Lower lobe of right lung (tissue), 2 donors: ENCODE data around the gene ZNF384. TPM values are rescaled to one million over a fixed set of nuclear protein-coding genes. Genes with fewer than 3 reads are reported as not detected.

ENCODE experiments used
- ATAC-seq, 2 donors: fragments of 200-7000 bp; cut with Tn5 transposase; one replicate each; pipeline ENCODE4 v1.9.1; 2020 to 2022; ENCODE audit warnings: mild to moderate bottlenecking in 2 of 2, moderate library complexity in 2 of 2
- DNase-seq: peaks from one replicate; pipeline ENCODE4 v3.0.0-alpha.2; 2020
- H3K27ac ChIP-seq: fragments of 200-600 bp; one replicate; pipeline ENCODE4 v1.8.0; 2022
- H3K27me3 ChIP-seq: fragments of 200-600 bp; one replicate; pipeline ENCODE4 v1.8.0; 2022; ENCODE audit warnings: low read depth
- H3K36me3 ChIP-seq: fragments of 200-600 bp; one replicate; pipeline ENCODE4 v1.8.0; 2022; ENCODE audit warnings: mild to moderate bottlenecking
- H3K4me1 ChIP-seq: fragments of 200-600 bp; one replicate; pipeline ENCODE4 v1.8.0; 2022
- H3K4me3 ChIP-seq: fragments of 200-600 bp; one replicate; pipeline ENCODE4 v1.8.0; 2022; ENCODE audit warnings: mild to moderate bottlenecking
- H3K9me3 ChIP-seq: fragments of 200-600 bp; one replicate; pipeline ENCODE4 v1.8.0; 2022
- CTCF ChIP-seq: fragments of 200-600 bp; IDR thresholded peaks from one replicate; pipeline ENCODE4 v1.8.0; 2022; ENCODE audit warnings: antibody characterized with exemption, mild to moderate bottlenecking
- intact Hi-C: fragments of 100-400 bp; cut with DNase I; formaldehyde crosslinking; loops from one replicate; pipeline ENCODE4 v1.11.0; 2022
- total RNA-seq: library from RNA; stranded (reverse); fragmentation: NEBNext Ultra II Directional; extraction: Animal tissue kit (Norgen Biotek cat#: 25700); gene quantifications from one replicate; pipeline ENCODE4 v1.2.1, GENCODE V29; 2021
- donor health status: DM: no; HTN: yes; CAD: no; lungs with severe emphysema.

ZNF384 gene
- total RNA-seq, 1 donor from 2014 or later, result 48.7 TPM

DNA sequence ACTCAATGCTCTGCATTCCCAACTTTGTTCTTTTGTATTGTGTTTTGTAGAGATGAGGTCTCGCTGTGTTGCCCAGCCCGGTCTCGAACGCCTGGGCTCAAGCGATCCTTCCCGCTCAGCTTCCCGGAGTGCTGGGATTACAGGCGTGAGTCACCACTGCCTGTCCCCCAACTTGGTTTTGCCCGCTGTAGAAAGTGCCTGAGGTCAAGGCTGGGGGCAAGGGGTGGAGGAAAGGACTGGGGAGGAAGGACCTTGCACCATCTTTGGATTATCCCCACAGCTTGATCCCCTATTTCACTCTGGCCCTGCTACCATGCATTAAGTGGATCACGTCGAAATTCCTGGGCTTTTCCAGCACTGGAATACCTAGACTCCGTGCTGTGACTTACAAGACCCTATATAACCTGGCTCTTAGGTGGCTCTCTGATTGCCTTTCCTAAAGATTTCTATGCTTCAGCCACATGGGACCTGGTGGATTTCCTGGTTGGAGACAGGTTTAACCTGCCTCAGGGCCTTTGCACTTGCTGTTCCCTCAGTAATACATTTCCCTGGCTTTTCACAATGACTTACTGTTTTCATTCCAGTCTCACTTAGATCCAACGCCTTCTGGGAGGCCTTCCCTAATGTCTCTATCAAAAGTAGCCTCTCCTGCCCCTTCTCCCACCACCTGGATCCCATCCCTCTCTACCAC, 12.0 kb upstream of the ZNF384 start:
- peaks cover 11% of the 10 kb centered on the region for H3K4me1 ChIP-seq
- H3K4me3 ChIP-seq, result peak overlapping the region; percentile 46
- DNase-seq (no peak), ATAC-seq (no peak)
- H3K27ac ChIP-seq, result no peak overlapping the region
- no peak for TF ChIP-seq CTCF
- no peaks in the 10 kb centered on the region for H3K36me3 ChIP-seq
- H3K27me3 ChIP-seq, result peaks cover 87% of the 10 kb centered on the region
- intact Hi-C loops, result no loop called here
- no peaks in the 10 kb centered on the region for H3K9me3 ChIP-seq

GRCh38 chr12:6700646-6701051, 11.5 kb upstream of the ZNF384 start, which contains the start of gene PIANP:
Gene PIANP, minus strand, starts transcription at chr12:6700815. Its CDS starts 2,754 bp downstream, at chr12:6698061.
- Histone ChIP-seq H3K9me3 (no peaks in the 10 kb centered on the region), H3K4me1 (peaks cover 11% of the 10 kb centered on the region), H3K27me3 (peaks cover 81% of the 10 kb centered on the region), H3K4me3 (peak within 1 kb of the TSS; percentile 46), H3K27ac (no peak within 1 kb of the TSS), H3K36me3 (no peaks in the 10 kb centered on the region)
- ATAC-seq, result peak; percentile 65 to 78
- TF ChIP-seq CTCF, result no peak
- no peak for DNase-seq
- intact Hi-C loops, result no loop called here

DNA sequence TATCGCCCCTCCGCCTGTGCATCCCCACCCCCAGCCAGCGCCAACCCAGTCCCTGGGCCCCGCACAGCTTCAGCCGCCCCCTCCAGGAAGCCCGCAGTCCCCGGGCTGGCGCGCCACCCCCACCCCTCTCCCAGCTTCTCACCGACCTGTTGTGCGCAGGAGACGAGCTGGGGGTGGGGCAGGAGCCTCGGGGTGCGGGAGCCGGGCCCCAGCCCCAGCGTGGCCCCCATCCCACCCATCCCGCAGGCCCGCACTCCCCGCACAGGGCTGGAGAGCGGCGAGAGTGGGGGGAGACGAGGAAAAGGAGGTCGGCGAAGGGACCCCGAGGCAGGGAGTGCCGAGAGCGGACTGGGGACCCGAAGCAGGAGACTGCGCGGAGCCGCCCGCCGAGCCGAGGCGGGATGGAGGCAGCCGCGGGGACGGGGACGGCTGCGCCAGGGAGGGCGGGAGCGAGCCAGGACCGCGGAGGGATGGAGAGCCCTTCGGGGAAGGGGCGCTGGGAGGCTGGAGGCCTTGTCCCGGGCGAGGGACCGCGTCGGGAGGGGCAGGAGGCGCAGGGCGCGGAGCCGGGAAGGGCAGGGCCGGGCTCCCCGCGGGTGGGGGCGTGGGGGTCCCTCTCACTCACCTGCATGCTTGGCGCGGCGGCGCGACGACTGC, 10.9 kb upstream of the ZNF384 start:
- no peaks in the 10 kb centered on the region for H3K9me3 ChIP-seq
- DNase-seq, result no peak
- peaks cover 76% of the 10 kb centered on the region for H3K27me3 ChIP-seq
- ATAC-seq, result peak; percentile 16 to 44
- H3K36me3 ChIP-seq, result no peaks in the 10 kb centered on the region
- intact Hi-C loops, result no loop called here
- TF ChIP-seq CTCF, result no peak
- H3K4me1 ChIP-seq, result peaks cover 11% of the 10 kb centered on the region
- H3K27ac ChIP-seq, result no peak overlapping the region
- H3K4me3 ChIP-seq, result peak overlapping the region; percentile 46

DNA sequence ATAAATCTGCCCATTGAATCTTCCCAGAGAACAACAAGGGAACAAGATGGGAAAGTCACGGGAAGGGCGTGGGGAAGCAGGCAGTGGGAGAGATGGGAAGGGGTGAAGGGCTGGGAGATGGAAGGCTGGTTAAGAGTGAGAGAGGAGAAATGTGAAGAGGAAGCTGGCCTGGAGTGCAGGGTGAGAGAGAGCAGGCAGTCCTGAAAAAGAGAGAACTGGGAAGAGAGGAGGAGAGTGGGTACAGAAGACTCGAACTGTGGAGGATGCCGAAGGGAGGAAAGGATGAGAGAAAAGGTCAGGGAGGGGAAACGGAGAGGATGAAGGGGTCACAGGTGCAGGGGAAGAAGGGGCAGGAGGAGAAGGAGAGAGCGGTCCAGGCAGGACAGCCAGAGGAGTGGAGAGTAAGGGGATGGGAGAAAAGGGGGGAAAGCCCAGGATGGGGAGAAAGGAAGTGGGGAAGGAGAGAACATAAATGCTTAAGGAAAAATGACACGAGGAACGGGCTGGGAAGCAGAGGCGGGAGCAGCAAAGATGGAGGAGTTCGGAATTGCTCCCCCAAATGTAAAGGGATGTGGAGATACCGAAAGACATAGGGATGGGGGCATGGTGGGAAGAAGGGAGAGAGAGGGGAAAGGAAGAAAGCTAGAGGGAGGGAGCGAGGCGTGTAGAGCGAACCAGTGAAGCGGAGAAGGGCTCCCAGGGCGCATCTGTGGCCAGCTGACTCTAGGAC, 10.2 kb upstream of the ZNF384 start:
- H3K9me3 ChIP-seq, result no peaks in the 10 kb centered on the region
- peaks cover 11% of the 10 kb centered on the region for H3K4me1 ChIP-seq
- ATAC-seq, result no peak
- no peak for DNase-seq
- no peak overlapping the region for H3K27ac ChIP-seq
- TF ChIP-seq CTCF, result no peak
- peaks cover 71% of the 10 kb centered on the region for H3K27me3 ChIP-seq
- H3K36me3 ChIP-seq, result no peaks in the 10 kb centered on the region
- H3K4me3 ChIP-seq, result peak overlapping the region; percentile 46
- intact Hi-C loops, result no loop called here

DNA sequence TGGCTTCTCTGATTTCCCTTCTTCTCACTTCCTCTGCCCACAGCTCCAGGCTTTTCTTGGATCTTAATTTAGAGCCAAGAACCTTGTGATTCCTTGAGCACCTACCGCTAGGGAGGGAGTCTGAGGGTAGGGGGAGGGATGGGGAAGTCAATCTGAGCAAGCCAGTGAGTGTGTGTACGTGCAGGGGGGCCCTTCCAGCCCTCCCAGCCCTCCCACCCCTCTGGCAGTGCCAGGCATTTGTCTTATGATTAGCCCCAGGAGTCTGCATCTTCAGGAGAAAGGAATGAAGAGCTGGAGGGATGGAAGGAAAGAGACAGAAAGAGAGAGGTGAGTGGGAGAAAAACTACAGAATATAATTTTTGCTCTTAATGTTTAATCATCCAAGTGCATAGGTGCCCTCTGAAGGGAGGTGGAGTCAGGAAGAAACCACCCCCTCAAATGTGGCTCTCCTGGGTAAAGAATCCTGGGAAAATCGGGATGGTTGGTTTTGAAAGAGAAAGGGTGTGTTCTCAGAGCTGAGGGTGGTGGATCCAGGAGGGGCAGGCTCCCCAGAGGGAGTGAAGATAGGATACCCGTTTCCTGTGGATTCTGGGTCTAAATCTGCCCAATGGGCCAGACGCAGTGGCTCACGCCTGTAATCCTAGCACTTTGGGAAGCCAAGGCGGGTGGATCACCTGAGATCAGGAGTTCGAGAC, 9.3 kb upstream of the ZNF384 start:
- H3K36me3 ChIP-seq, result no peaks in the 10 kb centered on the region
- TF ChIP-seq CTCF, result no peak
- no peaks in the 10 kb centered on the region for H3K9me3 ChIP-seq
- no peak overlapping the region for H3K27ac ChIP-seq
- no peak for ATAC-seq
- DNase-seq, result no peak
- H3K27me3 ChIP-seq, result peaks cover 61% of the 10 kb centered on the region
- no peak overlapping the region for H3K4me3 ChIP-seq
- H3K4me1 ChIP-seq, result peaks cover 11% of the 10 kb centered on the region
- intact Hi-C loops, result no loop called here
